A549 (cell line): ENCODE data around the gene HIVEP3. TPM values are rescaled to one million over a fixed set of nuclear protein-coding genes. Genes with fewer than 3 reads are reported as not detected.

Source experiments
- ATAC-seq, 2 experiments: fragments of 200-7000 bp in 1 of 2; fragments of >200 bp in 1 of 2; cut with Nextera tagmentation in 1 of 2; cut with Tn5 transposase in 1 of 2; 3 replicates each; pipeline versions ENCODE4 v1.8.0 to v1.9.1; 2018 to 2020; ENCODE audit warnings: mild to moderate bottlenecking in 1 of 2, moderate library complexity in 1 of 2
- CTCF ChIA-PET: fragments of 300-600 bp; sonication (Branson Sonifier 250); formaldehyde crosslinking; extraction: SDS; loops from one replicate; lab custom pipeline; 2021; ENCODE audit warnings: antibody characterized with exemption, inconsistent platforms; lab: Yijun Ruan, JAX
- POLR2A ChIA-PET: fragments of 350-600 bp; formaldehyde crosslinking; extraction: SDS; loops from one replicate; lab custom pipeline; 2021; ENCODE audit warnings: antibody characterized with exemption, inconsistent platforms; lab: Yijun Ruan, JAX
- DNase-seq, 2 experiments: peaks; one replicate each; pipeline versions ENCODE4 v3.0.0 to v3.0.0-alpha.2; 2011 to 2016; ENCODE audit warnings: low read depth in 1 of 2, low spot score in 1 of 2
- FAIRE-seq: peaks from 2 replicates; lab custom pipeline; 2011; peaks lifted over from hg19 to GRCh38; lab: Jason Lieb, UNC
- H3K27ac ChIP-seq, 2 experiments: fragments of >200 bp; sonication (Bioruptor Twin); formaldehyde crosslinking; 3 replicates each; pipeline ENCODE4 v1.5.1; 2016 to 2017
- H3K4me1 ChIP-seq: fragments of >200 bp; sonication (Bioruptor Twin); formaldehyde crosslinking; 3 replicates; pipeline ENCODE4 v1.6.1; 2016
- H3K4me2 ChIP-seq: fragments of >200 bp; sonication (Bioruptor Twin); formaldehyde crosslinking; 3 replicates; pipeline ENCODE4 v1.6.1; 2016
- H3K4me3 ChIP-seq: fragments of >200 bp; sonication (Bioruptor Twin); formaldehyde crosslinking; 3 replicates; pipeline ENCODE4 v1.5.1; 2016
- H3K9me3 ChIP-seq: fragments of >200 bp; sonication (Bioruptor Twin); formaldehyde crosslinking; 3 replicates; pipeline ENCODE4 v1.6.1; 2016
- ATOH8 ChIP-seq: fragments of 250-450 bp; sonication (Bioruptor Pico); IDR thresholded peaks from 2 replicates; pipeline ENCODE4 v1.5.0; 2020; ENCODE audit warnings: low read depth, mild to moderate bottlenecking, moderate library complexity
- BCL3 ChIP-seq: fragments of >200 bp; sonication (Bioruptor Twin); formaldehyde crosslinking; IDR thresholded peaks from 3 replicates; pipeline ENCODE4 v1.6.1; 2016
- BHLHE40 ChIP-seq: IDR thresholded peaks from 2 replicates; pipeline ENCODE4 v1.6.1; 2012; ENCODE audit warnings: low read depth, low read length, inconsistent platforms
- CEBPB ChIP-seq, 2 experiments: fragments of >200 bp in 1 of 2; sonication (Bioruptor Twin) in 1 of 2; formaldehyde crosslinking in 1 of 2; IDR thresholded peaks; 2 replicates each; pipeline ENCODE4 v1.6.1; 2012 to 2016
- CHD4 ChIP-seq: fragments of 200-600 bp; sonication (generic); IDR thresholded peaks from 2 replicates; pipeline ENCODE4 v1.6.1; 2016; ENCODE audit warnings: antibody characterized with exemption, mild to moderate bottlenecking, borderline replicate concordance
- CTCF ChIP-seq: fragments of >200 bp; sonication (Bioruptor Twin); formaldehyde crosslinking; IDR thresholded peaks from 3 replicates; pipeline ENCODE4 v1.5.1; 2016
- GATA3 ChIP-seq: IDR thresholded peaks from 2 replicates; pipeline ENCODE4 v1.6.1; 2012; ENCODE audit warnings: borderline replicate concordance
- HES2 ChIP-seq: fragments of >200 bp; sonication (Bioruptor Twin); formaldehyde crosslinking; IDR thresholded peaks from 2 replicates; pipeline ENCODE4 v1.6.1; 2016
- HEYL ChIP-seq: fragments of 250-450 bp; sonication (Bioruptor Pico); IDR thresholded peaks from 2 replicates; pipeline ENCODE4 v1.8.0; 2021; ENCODE audit warnings: mild to moderate bottlenecking, moderate library complexity
- HMGXB4 ChIP-seq: fragments of 250-450 bp; sonication (Bioruptor Pico); IDR thresholded peaks from 2 replicates; pipeline ENCODE4 v1.5.0; 2021; ENCODE audit warnings: mild to moderate bottlenecking, moderate library complexity, borderline replicate concordance
- HOXB13 ChIP-seq: fragments of 250-450 bp; sonication (Bioruptor Pico); IDR thresholded peaks from 2 replicates; pipeline ENCODE4 v1.5.0; 2020; ENCODE audit warnings: low read depth, mild to moderate bottlenecking, moderate library complexity
- JUNB ChIP-seq: fragments of >200 bp; sonication (Bioruptor Twin); formaldehyde crosslinking; IDR thresholded peaks from 2 replicates; pipeline ENCODE4 v1.6.1; 2016
- KDM1A ChIP-seq: fragments of 200-600 bp; sonication (generic); IDR thresholded peaks from 2 replicates; pipeline ENCODE4 v1.6.1; 2016; ENCODE audit warnings: low read depth, mild to moderate bottlenecking
- NPAS2 ChIP-seq: fragments of 250-450 bp; sonication (Bioruptor Pico); IDR thresholded peaks from 2 replicates; pipeline ENCODE4 v1.8.0; 2022; ENCODE audit warnings: mild to moderate bottlenecking, moderate library complexity, borderline replicate concordance
- PHF8 ChIP-seq: fragments of 200-600 bp; sonication (generic); IDR thresholded peaks from 2 replicates; pipeline ENCODE4 v1.6.1; 2016; ENCODE audit warnings: low read depth, mild to moderate bottlenecking, antibody characterized with exemption, moderate library complexity, borderline replicate concordance
- POLR2A ChIP-seq: IDR thresholded peaks from 2 replicates; pipeline ENCODE4 v1.6.1; 2012; ENCODE audit warnings: mild to moderate bottlenecking, low read length
- RAD21 ChIP-seq, 2 experiments: fragments of >200 bp in 1 of 2; sonication (Bioruptor Twin) in 1 of 2; formaldehyde crosslinking in 1 of 2; IDR thresholded peaks in 1 of 2; conservative IDR thresholded peaks in 1 of 2; 2 replicates in 1 of 2; 3 replicates in 1 of 2; pipeline ENCODE4 v1.6.1; 2012 to 2018; ENCODE audit warnings: inconsistent platforms in 1 of 2
- RCOR1 ChIP-seq: fragments of 150-350 bp; IDR thresholded peaks from 2 replicates; pipeline ENCODE4 v1.6.1; 2014; ENCODE audit warnings: antibody characterized with exemption, low read length, low read depth
- USF2 ChIP-seq: fragments of 450-650 bp; IDR thresholded peaks from 2 replicates; pipeline ENCODE4 v1.6.1; 2014; ENCODE audit warnings: antibody characterized with exemption
- ZSCAN20 ChIP-seq: fragments of 250-450 bp; sonication (Bioruptor Pico); IDR thresholded peaks from 2 replicates; pipeline ENCODE4 v1.8.0; 2022; ENCODE audit warnings: mild to moderate bottlenecking, moderate library complexity
- WGBS: methylation state at CpG from one replicate; pipeline ENCODE4 v1.1.6; 2017; ENCODE audit errors: missing lambda C conversion rate; 5-methylcytosine and 5-hydroxymethylcytosine counted together
- polyA plus RNA-seq, 4 experiments: library from polyadenylated mRNA; depleted of rRNA in 3 of 4; stranded (reverse); fragments of >200 nt; fragmentation: RNase III in 1 of 4; extraction: RNeasy Plus Mini Kit Qiagen cat#74134 plus additional on column Dnase treatment in 1 of 4; gene quantifications; 2 replicates in 3 of 4; 3 replicates in 1 of 4; pipeline ENCODE4 v1.2.3, GENCODE V29; 2011 to 2017

HIVEP3 gene
- polyA plus RNA-seq, 2 of the 4 experiments (the other 2 are of a cell fraction), result 1.5 to 2.0 TPM

GRCh38 chr1:41861535-41862383 is 57.0 kb downstream of the HIVEP3 start:
- Histone ChIP-seq H3K4me1 (peaks cover 53% of the 10 kb centered on the region), H3K4me2 (peak overlapping the region; percentile 82), H3K9me3 (no peaks in the 10 kb centered on the region), H3K27ac (peak overlapping the region; percentile 84 to 87), H3K4me3 (0 out of 3 replicates have a peak overlapping the region, but pooled peaks have one; percentile 20)
- ATAC-seq, result peak; percentile 36 to 58; a peak in 5 of 6 replicates
- DNase-seq, result peak in 1 of 2 experiments; percentile 23
- CTCF ChIA-PET, result interaction anchor here (0.6 to 3.3 kb wide), 7 partner anchors 26 to 287 kb away, joined by 3 to 10 read pairs (median 4); no protein-coding TSS in a partner anchor
- POLR2A ChIA-PET, result interaction anchor here (1.0 to 2.4 kb wide), 4 partner anchors 27 to 57 kb away, joined by 3 to 9 read pairs (median 6); partner anchors contain the start of gene HIVEP3
- no peak for FAIRE-seq
- TF ChIP-seq PHF8, result no peak
- peak; percentile 32; the same call in 1 of the 2 replicates for TF ChIP-seq GATA3
- 21% methylated on average over 13 of the region's 13 CpGs for WGBS

- 85% methylated on average over 8 of the region's 8 CpGs for WGBS
- peak overlapping the region; percentile 82; the same call in 1 of the 3 replicates for H3K4me2 ChIP-seq
- FAIRE-seq (no peak), ATAC-seq (no peak), DNase-seq (no peak)
- no peak for TF ChIP-seq CHD4
- TF ChIP-seq HOXB13, result no peak
- no peak for TF ChIP-seq KDM1A
- no peak for TF ChIP-seq HES2
- no peak for TF ChIP-seq USF2
- TF ChIP-seq JUNB, result no peak
- no peak for TF ChIP-seq RCOR1
- TF ChIP-seq HEYL (CRISPR knock-in tag), result no peak
- TF ChIP-seq HMGXB4, result no peak
- no peak for TF ChIP-seq BHLHE40
- TF ChIP-seq ATOH8 (CRISPR knock-in tag), result no peak
- no peak for TF ChIP-seq ZSCAN20 (CRISPR knock-in tag)
- no peak for TF ChIP-seq CEBPB (IDR thresholded peaks at IDR 0.05)
- TF ChIP-seq NPAS2, result no peak
- no peak for TF ChIP-seq POLR2A
- TF ChIP-seq CTCF, result no peak
- TF ChIP-seq BCL3, result no peak
- TF ChIP-seq RAD21 (conservative IDR thresholded peaks at IDR 0.05 in 1 of 2, IDR thresholded peaks at IDR 0.05 in 1 of 2), result no peak
- H3K9me3 ChIP-seq, result no peaks in the 10 kb centered on the region
- POLR2A ChIA-PET, result no interaction called here
- H3K27ac ChIP-seq, result peak overlapping the region; percentile 84 to 87; a peak in 5 of 6 replicates
- H3K4me1 ChIP-seq, result peaks cover 57% of the 10 kb centered on the region
- CTCF ChIA-PET, result interaction anchor here (1.5 to 3.3 kb wide), 3 partner anchors 31 to 286 kb away, joined by 4 to 10 read pairs (median 8); no protein-coding TSS in a partner anchor
- no peak overlapping the region for H3K4me3 ChIP-seq
Observed at GRCh38 chr1:41860771-41861170, 58.0 kb downstream of the HIVEP3 start.
